A673 (cell line): ENCODE measurements around the gene MYO3A. TPM values are rescaled to one million over a fixed set of nuclear protein-coding genes. Genes with fewer than 3 reads are reported as not detected.

Experiments used
- BruUV-seq: library from RNA; stranded (reverse); fragments of 400-500 nt; replicated peaks from 2 replicates; lab custom pipeline; 2021; lab: Mats Ljungman, UMichigan
- CTCF ChIA-PET: fragments of 300-600 bp; sonication (Branson Sonifier 250); formaldehyde crosslinking; loops from one replicate; lab custom pipeline; 2022; ENCODE audit warnings: antibody characterized with exemption; lab: Charles Lee
- POLR2A ChIA-PET: fragments of 300-600 bp; sonication (Branson Sonifier 250); formaldehyde crosslinking; loops from one replicate; lab custom pipeline; 2022; ENCODE audit warnings: antibody characterized with exemption; ENCODE audit not compliant: low non-redundant PET; lab: Charles Lee
- DNase-seq: peaks from one replicate; pipeline ENCODE4 v3.0.0-alpha.2; 2015; ENCODE audit warnings: low spot score
- H3K27ac ChIP-seq: fragments of 200-600 bp; sonication (generic); 2 replicates; pipeline ENCODE4 v1.5.1; 2016; ENCODE audit warnings: mixed run types, low read depth, mild to moderate bottlenecking, mixed read lengths, antibody characterized with exemption, low read length; ENCODE audit not compliant: poor library complexity, severe bottlenecking
- H3K27me3 ChIP-seq: fragments of 200-600 bp; sonication (generic); replicated peaks from 2 replicates; pipeline ENCODE4 v1.6.1; 2017; ENCODE audit warnings: mixed run types, low read depth, mild to moderate bottlenecking, mixed read lengths, antibody characterized with exemption, low read length; ENCODE audit not compliant: insufficient read depth, poor library complexity
- H3K36me3 ChIP-seq: fragments of 200-600 bp; sonication (generic); 2 replicates; pipeline ENCODE4 v1.6.1; 2016; ENCODE audit warnings: mixed run types, mild to moderate bottlenecking, mixed read lengths, antibody characterized with exemption, low read length; ENCODE audit not compliant: insufficient read depth, poor library complexity, severe bottlenecking
- H3K4me1 ChIP-seq: fragments of 200-600 bp; sonication (generic); 2 replicates; pipeline ENCODE4 v1.6.1; 2017; ENCODE audit warnings: mixed run types, mild to moderate bottlenecking, mixed read lengths, antibody characterized with exemption, low read length; ENCODE audit not compliant: insufficient read depth, poor library complexity, severe bottlenecking
- H3K4me3 ChIP-seq: fragments of 200-600 bp; sonication (generic); 2 replicates; pipeline ENCODE4 v1.5.1; 2016; ENCODE audit warnings: low read depth, mixed run types, mild to moderate bottlenecking, mixed read lengths, low read length; ENCODE audit not compliant: poor library complexity, severe bottlenecking
- H3K9me3 ChIP-seq: fragments of 200-600 bp; sonication (generic); 2 replicates; pipeline ENCODE4 v1.6.1; 2016; ENCODE audit warnings: mixed run types, low read depth, mild to moderate bottlenecking, mixed read lengths, antibody characterized with exemption, low read length; ENCODE audit not compliant: poor library complexity, severe bottlenecking
- EZH2 ChIP-seq: fragments of 200-600 bp; sonication (generic); IDR thresholded peaks from 2 replicates; pipeline ENCODE4 v1.6.1; 2017; ENCODE audit warnings: borderline replicate concordance, low read depth, mild to moderate bottlenecking, mixed read lengths, antibody characterized with exemption, low read length; ENCODE audit not compliant: poor library complexity, severe bottlenecking
- intact Hi-C: fragments of 100-400 bp; cut with micrococcal nuclease; formaldehyde crosslinking; loops from one replicate; pipeline ENCODE4 v1.10.0; 2022; ENCODE audit not compliant: unreplicated experiment
- total RNA-seq: library from RNA; stranded (reverse); gene quantifications from 2 replicates; pipeline ENCODE4 v1.2.3, GENCODE V29; 2021
- TF ChIP-seq, protein P1 (sequence below): fragments of 300-800, 200-600 bp; sonication (generic); conservative IDR thresholded peaks from 2 replicates; pipeline ENCODE4 v1.5.1; 2017; ENCODE audit warnings: low read depth, mild to moderate bottlenecking, antibody characterized with exemption, low read length, moderate library complexity, mixed read lengths

The MYO3A gene
- total RNA-seq, 1 experiment from 2014 or later: 0.88 TPM

- Histone ChIP-seq H3K9me3 (no peaks in the 10 kb centered on the region), H3K27me3 (no peaks in the 10 kb centered on the region), H3K4me1 (no peaks in the 10 kb centered on the region), H3K4me3 (no peak overlapping the region), H3K27ac (no peak overlapping the region), H3K36me3 (no peaks in the 10 kb centered on the region)
- TF ChIP-seq, protein P1, sequence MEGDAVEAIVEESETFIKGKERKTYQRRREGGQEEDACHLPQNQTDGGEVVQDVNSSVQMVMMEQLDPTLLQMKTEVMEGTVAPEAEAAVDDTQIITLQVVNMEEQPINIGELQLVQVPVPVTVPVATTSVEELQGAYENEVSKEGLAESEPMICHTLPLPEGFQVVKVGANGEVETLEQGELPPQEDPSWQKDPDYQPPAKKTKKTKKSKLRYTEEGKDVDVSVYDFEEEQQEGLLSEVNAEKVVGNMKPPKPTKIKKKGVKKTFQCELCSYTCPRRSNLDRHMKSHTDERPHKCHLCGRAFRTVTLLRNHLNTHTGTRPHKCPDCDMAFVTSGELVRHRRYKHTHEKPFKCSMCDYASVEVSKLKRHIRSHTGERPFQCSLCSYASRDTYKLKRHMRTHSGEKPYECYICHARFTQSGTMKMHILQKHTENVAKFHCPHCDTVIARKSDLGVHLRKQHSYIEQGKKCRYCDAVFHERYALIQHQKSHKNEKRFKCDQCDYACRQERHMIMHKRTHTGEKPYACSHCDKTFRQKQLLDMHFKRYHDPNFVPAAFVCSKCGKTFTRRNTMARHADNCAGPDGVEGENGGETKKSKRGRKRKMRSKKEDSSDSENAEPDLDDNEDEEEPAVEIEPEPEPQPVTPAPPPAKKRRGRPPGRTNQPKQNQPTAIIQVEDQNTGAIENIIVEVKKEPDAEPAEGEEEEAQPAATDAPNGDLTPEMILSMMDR: no peak
- TF ChIP-seq EZH2: no peak
- CTCF ChIA-PET: no interaction called here
- BruUV-seq: no TSS peak
- intact Hi-C loops: no loop called here
- POLR2A ChIA-PET: no interaction called here
- DNase-seq: no peak
Measured at GRCh38 chr10:25974897-25975459, 40.9 kb downstream of the MYO3A start.

DNA sequence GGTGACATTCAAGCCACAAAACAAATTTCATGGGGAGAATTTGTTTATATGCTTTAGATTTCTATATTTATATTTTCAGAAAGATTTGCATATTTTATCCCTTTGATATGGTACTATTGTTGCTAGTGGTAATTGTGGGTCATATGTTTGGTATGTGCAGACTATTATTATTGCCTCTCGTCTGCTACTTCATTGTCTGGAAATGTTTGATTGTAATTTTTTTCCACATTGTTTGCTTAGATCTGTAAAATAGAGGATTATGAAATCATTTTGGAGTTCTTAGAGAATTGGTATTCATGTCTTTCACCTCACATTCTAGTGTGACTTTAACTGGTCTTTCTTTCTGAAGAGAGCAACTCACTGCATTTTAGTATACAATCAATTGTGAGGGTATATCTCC, 44.7 kb downstream of the MYO3A start:
- H3K27ac ChIP-seq: no peak overlapping the region
- ChIA-PET CTCF (no interaction called here), POLR2A (no interaction called here)
- no peak for DNase-seq
- TF ChIP-seq, protein P1: no peak
- no peak for TF ChIP-seq EZH2
- intact Hi-C loops: no loop called here
- no peaks in the 10 kb centered on the region for H3K36me3 ChIP-seq
- BruUV-seq: no TSS peak
- no peak overlapping the region for H3K4me3 ChIP-seq
- H3K27me3 ChIP-seq: no peaks in the 10 kb centered on the region
- H3K4me1 ChIP-seq: no peaks in the 10 kb centered on the region
- no peaks in the 10 kb centered on the region for H3K9me3 ChIP-seq

DNA sequence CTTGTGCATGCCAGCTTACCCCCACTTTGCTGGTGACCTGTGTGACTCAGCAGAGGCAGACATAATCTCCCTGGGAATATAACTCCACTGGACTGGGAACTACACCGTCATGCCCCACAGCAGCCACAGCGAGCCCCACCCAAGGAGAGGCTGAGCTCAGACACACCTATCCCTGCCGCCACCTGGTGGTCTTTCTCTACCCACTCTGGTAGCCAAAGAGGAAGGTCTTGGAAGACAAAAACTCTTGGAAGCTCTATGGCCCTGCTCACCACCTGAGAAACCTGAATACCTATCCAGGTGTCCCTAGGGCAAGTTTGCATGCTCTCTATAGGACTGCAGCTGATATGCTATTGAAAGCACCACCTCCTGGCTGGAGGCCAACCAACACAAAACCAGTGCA, 48.1 kb downstream of the MYO3A start:
- no peak for DNase-seq
- no peak overlapping the region for H3K4me3 ChIP-seq
- no peak overlapping the region for H3K27ac ChIP-seq
- BruUV-seq: no TSS peak
- ChIA-PET CTCF (no interaction called here), POLR2A (no interaction called here)
- TF ChIP-seq EZH2: no peak
- TF ChIP-seq, protein P1: no peak
- H3K9me3 ChIP-seq: no peaks in the 10 kb centered on the region
- no peaks in the 10 kb centered on the region for H3K36me3 ChIP-seq
- H3K27me3 ChIP-seq: no peaks in the 10 kb centered on the region
- H3K4me1 ChIP-seq: no peaks in the 10 kb centered on the region
- intact Hi-C loops: no loop called here
